K562 (cell line): ENCODE results near the gene FSTL4. TPM values are rescaled to one million over a fixed set of nuclear protein-coding genes. Genes with fewer than 3 reads are reported as not detected.

Source experiments
- ATAC-seq: fragments of 200-7000 bp; cut with Tn5 transposase; 3 replicates; pipeline ENCODE4 v1.9.1; 2020; ENCODE audit warnings: moderate library complexity
- BruUV-seq: library from RNA; stranded (reverse); fragments of 400-500 nt; replicated peaks from 2 replicates; lab custom pipeline; 2021; lab: Mats Ljungman, UMichigan
- CTCF ChIA-PET: fragments of 300-600 bp; formaldehyde crosslinking; extraction: SDS; loops from one replicate; lab custom pipeline; 2021; ENCODE audit warnings: low intra/inter-chr PET ratio; lab: Yijun Ruan, JAX
- POLR2A ChIA-PET: fragments of 300-600, 350-650 bp; sonication (Branson Sonifier 250); formaldehyde crosslinking; extraction: SDS; loops from one replicate; lab custom pipeline; 2021; ENCODE audit warnings: antibody characterized with exemption, inconsistent platforms; lab: Yijun Ruan, JAX
- DNase-seq, 4 experiments: peaks; one replicate each; pipeline versions ENCODE4 v3.0.0 to v3.0.0-alpha.2; 2011 to 2018; ENCODE audit warnings: low spot score in 3 of 4, mixed read lengths in 3 of 4; ENCODE audit errors: extremely low read depth in 1 of 4
- FAIRE-seq: peaks from 2 replicates; lab custom pipeline; 2011; peaks lifted over from hg19 to GRCh38; lab: Jason Lieb, UNC
- H2AFZ ChIP-seq: 2 replicates; pipeline ENCODE4 v1.6.0; 2011; ENCODE audit warnings: low read depth, low read length, control low read depth, inconsistent platforms
- H3K27ac ChIP-seq: fragments of 200-600 bp; 3 replicates; pipeline ENCODE4 v1.8.0; 2011; ENCODE audit warnings: low read depth, mild to moderate bottlenecking, control low read depth, inconsistent platforms, low read length, moderate library complexity, mixed read lengths; ENCODE audit errors: extremely low read depth
- H3K27me3 ChIP-seq, 2 experiments: fragments of 300-600 bp in 1 of 2; 2 replicates in 1 of 2; 3 replicates in 1 of 2; pipeline versions ENCODE4 v1.6.0 to v1.8.0; 2011; ENCODE audit warnings: inconsistent platforms in 2 of 2, low read length in 2 of 2, mild to moderate bottlenecking in 1 of 2, mixed read lengths in 1 of 2, moderate library complexity in 1 of 2; ENCODE audit not compliant: control insufficient read depth in 2 of 2, insufficient read depth in 2 of 2
- H3K36me3 ChIP-seq: fragments of 300-600 bp; 3 replicates; pipeline ENCODE4 v1.8.0; 2011; ENCODE audit warnings: mild to moderate bottlenecking, low read length, inconsistent platforms; ENCODE audit not compliant: control insufficient read depth, insufficient read depth
- H3K4me1 ChIP-seq, 2 experiments: fragments of 200-600 bp in 1 of 2; replicated peaks in 1 of 2; 2 replicates in 1 of 2; 3 replicates in 1 of 2; pipeline versions ENCODE4 v1.5.1 to v1.8.0; 2011; ENCODE audit warnings: inconsistent platforms in 2 of 2, low read length in 2 of 2, mild to moderate bottlenecking in 1 of 2, mixed read lengths in 1 of 2, moderate library complexity in 1 of 2; ENCODE audit not compliant: control insufficient read depth in 2 of 2, insufficient read depth in 2 of 2
- H3K4me2 ChIP-seq: 2 replicates; pipeline ENCODE4 v1.6.1; 2011; ENCODE audit warnings: low read length, control low read depth, inconsistent platforms, mixed read lengths; ENCODE audit not compliant: insufficient read depth
- H3K4me3 ChIP-seq: fragments of 200-600 bp; sonication (generic), shearing (Covaris generic); 2 replicates; pipeline ENCODE4 v1.5.1; 2016; ENCODE audit warnings: control low read depth, inconsistent platforms
- H3K79me2 ChIP-seq: fragments of 200-600 bp; 3 replicates; pipeline ENCODE4 v1.8.0; 2011; ENCODE audit warnings: low read length, inconsistent platforms; ENCODE audit not compliant: control insufficient read depth, insufficient read depth
- H3K9ac ChIP-seq, 2 experiments: 2 replicates each; pipeline versions ENCODE4 v1.6.0 to v1.6.1; 2011; ENCODE audit warnings: low read depth in 2 of 2, low read length in 2 of 2, control low read depth in 1 of 2, inconsistent platforms in 1 of 2, mild to moderate bottlenecking in 1 of 2, mixed read lengths in 1 of 2; ENCODE audit not compliant: insufficient read depth in 1 of 2
- H3K9me1 ChIP-seq: one replicate; pipeline ENCODE4 v1.6.0; 2011; ENCODE audit warnings: inconsistent platforms, mild to moderate bottlenecking, low read length, moderate library complexity; ENCODE audit not compliant: control insufficient read depth, insufficient read depth
- H3K9me3 ChIP-seq: replicated peaks from 2 replicates; pipeline ENCODE4 v1.5.1; 2011; ENCODE audit warnings: low read depth, low read length, inconsistent platforms; ENCODE audit not compliant: control insufficient read depth, insufficient read depth
- H4K20me1 ChIP-seq: replicated peaks from 2 replicates; pipeline ENCODE4 v1.6.1; 2011; ENCODE audit warnings: low read length, inconsistent platforms, mixed read lengths; ENCODE audit not compliant: control insufficient read depth, insufficient read depth
- BDP1 ChIP-seq: IDR thresholded peaks from 3 replicates; pipeline ENCODE4 v1.6.1; 2011; ENCODE audit not compliant: insufficient read length, insufficient read depth
- BRF2 ChIP-seq: IDR thresholded peaks from 3 replicates; pipeline ENCODE4 v1.6.1; 2011; ENCODE audit warnings: borderline replicate concordance, mild to moderate bottlenecking; ENCODE audit not compliant: insufficient read length, insufficient read depth
- COPS2 ChIP-seq: fragments of 450-650 bp; conservative IDR thresholded peaks from 2 replicates; pipeline ENCODE4 v1.6.1; 2016; ENCODE audit warnings: mild to moderate bottlenecking, moderate library complexity
- E2F4 ChIP-seq: sonication (generic); formaldehyde crosslinking; IDR thresholded peaks from 2 replicates; pipeline ENCODE4 v1.8.0; 2022; ENCODE audit warnings: mild to moderate bottlenecking, low read depth, missing genetic modification reagents
- GTF3C2 ChIP-seq: IDR thresholded peaks from 3 replicates; pipeline ENCODE4 v1.6.1; 2011; ENCODE audit warnings: borderline replicate concordance, mild to moderate bottlenecking, moderate library complexity; ENCODE audit not compliant: insufficient read length; ENCODE audit errors: extremely low read depth
- MAX ChIP-seq: sonication (generic); formaldehyde crosslinking; IDR thresholded peaks from 2 replicates; pipeline ENCODE4 v1.9.0; 2022; ENCODE audit warnings: mild to moderate bottlenecking, missing genetic modification reagents
- TSHZ1 ChIP-seq: fragments of 250-450 bp; sonication (Bioruptor Pico); IDR thresholded peaks from 2 replicates; pipeline ENCODE4 v1.4.0; 2020; ENCODE audit warnings: mild to moderate bottlenecking, moderate library complexity
- ZBTB43 ChIP-seq: sonication (generic); formaldehyde crosslinking; IDR thresholded peaks from 2 replicates; pipeline ENCODE4 v1.8.0; 2023; ENCODE audit warnings: mild to moderate bottlenecking, missing genetic modification reagents
- ZNF740 ChIP-seq, 3 experiments: fragments of 200-800 bp in 1 of 3; sonication (Bioruptor generic) in 1 of 3; sonication (generic) in 1 of 3; formaldehyde crosslinking in 1 of 3; IDR thresholded peaks; 2 replicates each; pipeline versions ENCODE4 v1.6.1 to v1.8.0; 2016 to 2022; ENCODE audit warnings: mild to moderate bottlenecking in 2 of 3, missing compliant biosample characterization in 2 of 3, missing genetic modification characterization in 2 of 3, missing genetic modification reagents in 1 of 3
- WGBS: fragments of 100-300 bp; shearing (Covaris generic); methylation state at CpG from one replicate; pipeline ENCODE4 v1.1.6; 2016; ENCODE audit warnings: low coverage, mixed read lengths; ENCODE audit not compliant: insufficient coverage; ENCODE audit errors: missing lambda C conversion rate; 5-methylcytosine and 5-hydroxymethylcytosine counted together
- in situ Hi-C: fragments of 300-500 bp; cut with MboI; formaldehyde crosslinking; loops from 4 replicates; pipeline ENCODE4 v1.15.0; 2018; ENCODE audit warnings: inconsistent platforms, mixed read lengths
- intact Hi-C: fragments of 100-400 bp; cut with micrococcal nuclease; formaldehyde crosslinking; loops from 2 replicates; pipeline ENCODE4 v1.14.2; 2022
- polyA plus RNA-seq, 8 experiments: library from polyadenylated mRNA; depleted of rRNA in 4 of 8; stranded (reverse) in 5 of 8; unstranded in 3 of 8; fragments of >200 nt; fragmentation: Nextera tagmentation in 2 of 8; fragmentation: Illumina TruSeq in 1 of 8; extraction: Ambion mirVana in 2 of 8; extraction: Trizol in 1 of 8; gene quantifications; 2 replicates each; pipeline versions ENCODE4 v1.2.1 to v1.2.3, GENCODE V29; 2011 to 2014; ENCODE audit warnings: inconsistent platforms in 1 of 8, missing spikeins in 1 of 8
- total RNA-seq, 7 experiments: library from RNA; depleted of rRNA in 6 of 7; stranded (reverse); fragments of >200 nt in 6 of 7; fragmentation: Illumina TruSeq in 2 of 7; extraction: Trizol in 2 of 7; gene quantifications; 2 replicates each; pipeline versions ENCODE4 v1.2.1 to v1.2.3, GENCODE V29; 2011 to 2021; ENCODE audit warnings: low replicate concordance in 1 of 7

Gene FSTL4
- total and polyA plus RNA-seq, 9 of the 15 experiments (the other 6 are each of a cell fraction or from before 2014, with no cell fraction given), result 0.08 to 0.18 (median 0.10) TPM; not detected in 5

GRCh38 chr5:133579766-133580165 is 32.6 kb downstream of the FSTL4 start:
- intact Hi-C loops (no loop called here), in situ Hi-C loops (no loop called here)
- no peaks in the 10 kb centered on the region for H3K4me1 ChIP-seq
- H2AFZ ChIP-seq, result no peak overlapping the region
- CTCF ChIA-PET, result no interaction called here
- DNase-seq, result no peak
- no peaks in the 10 kb centered on the region for H3K9me1 ChIP-seq
- 0% methylated on average over 4 of the region's 4 CpGs for WGBS
- no peaks in the 10 kb centered on the region for H3K36me3 ChIP-seq
- no peak for FAIRE-seq
- H3K79me2 ChIP-seq, result no peaks in the 10 kb centered on the region
- H3K27ac ChIP-seq, result no peak overlapping the region
- ATAC-seq, result no peak
- H3K9me3 ChIP-seq, result no peaks in the 10 kb centered on the region
- no peaks in the 10 kb centered on the region for H4K20me1 ChIP-seq
- no peak overlapping the region for H3K4me3 ChIP-seq
- peaks cover 0 to 32% of the 10 kb centered on the region in 2 experiments; a peak in 3 of 5 replicates for H3K27me3 ChIP-seq
- BruUV-seq, result no TSS peak
- POLR2A ChIA-PET, result no interaction called here
- no peak overlapping the region for H3K4me2 ChIP-seq
- H3K9ac ChIP-seq, result no peak overlapping the region
- no peak for TF ChIP-seq ZNF740 (CRISPR knock-in tag; IDR thresholded peaks at IDR 0.05)
- TF ChIP-seq ZNF740 (tag; IDR thresholded peaks at IDR 0.05), result no peak
- TF ChIP-seq BRF2, result no peak
- TF ChIP-seq COPS2, result no peak
- no peak for TF ChIP-seq TSHZ1 (CRISPR knock-in tag)
- no peak for TF ChIP-seq MAX (CRISPR knock-in tag)
- TF ChIP-seq E2F4 (CRISPR knock-in tag), result no peak
- TF ChIP-seq ZBTB43, result no peak
- no peak for TF ChIP-seq BDP1
- TF ChIP-seq GTF3C2, result no peak
